Measurements from ENCODE around the gene BHMT. TPM values are rescaled to one million over a fixed set of nuclear protein-coding genes. Genes with fewer than 3 reads are reported as not detected.

The BHMT gene
- total RNA-seq, 6 experiments from 2014 or later, result not detected

DNA sequence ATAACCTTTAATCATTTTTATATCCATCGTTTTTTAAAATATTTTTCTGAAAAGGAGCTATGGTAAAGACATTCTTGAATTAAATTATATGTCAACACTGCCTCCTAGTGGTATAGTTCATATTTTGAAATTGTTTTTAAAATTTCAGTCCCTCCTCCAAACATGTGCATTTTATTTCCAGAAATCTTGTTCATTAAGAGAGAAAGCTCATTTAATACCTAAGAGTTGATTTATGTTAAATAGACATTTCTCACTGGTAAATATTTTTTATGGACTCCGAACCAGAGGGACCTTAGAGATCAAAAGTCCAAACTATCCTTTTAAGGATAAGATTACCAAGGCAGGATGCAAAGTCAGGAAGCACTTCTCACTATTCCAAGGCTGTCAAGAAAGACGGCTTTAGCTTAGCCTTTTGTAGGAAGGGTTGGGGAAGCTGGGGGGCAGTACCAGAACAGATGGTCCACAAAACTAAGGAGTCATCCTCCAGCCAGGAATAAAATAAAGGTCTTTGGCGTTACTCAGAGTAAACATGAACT is 21.6 kb downstream of the BHMT start:
- peak overlapping the region; percentile 83 for H3K4me3 Mint-ChIP-seq
- DNase-seq, result peak; percentile 46
- H3K27me3 Mint-ChIP-seq (ENCODE audit: insufficient read depth), result peaks cover 10% of the 10 kb centered on the region
- no peaks in the 10 kb centered on the region for H3K9me3 Mint-ChIP-seq
- peak; percentile 78 for TF ChIP-seq CTCF (IDR thresholded peaks at IDR 0.05)
- peak overlapping the region; percentile 80 for H3K27ac Mint-ChIP-seq
- H3K36me3 Mint-ChIP-seq (ENCODE audit: low read depth), result no peaks in the 10 kb centered on the region
- peaks cover 17% of the 10 kb centered on the region for H3K4me1 Mint-ChIP-seq (ENCODE audit: low read depth)

GRCh38 chr5:79133657-79134451 is 22.2 kb downstream of the BHMT start:
- Mint-ChIP-seq H3K4me1 (ENCODE audit: low read depth) (peaks cover 17% of the 10 kb centered on the region), H3K27ac (peak overlapping the region; percentile 80), H3K36me3 (ENCODE audit: low read depth) (no peaks in the 10 kb centered on the region), H3K4me3 (peak overlapping the region; percentile 83), H3K9me3 (no peaks in the 10 kb centered on the region), H3K27me3 (ENCODE audit: insufficient read depth) (peaks cover 9% of the 10 kb centered on the region)
- peak; percentile 65 for TF ChIP-seq CTCF (IDR thresholded peaks at IDR 0.05)
- DNase-seq, result peak; percentile 63

DNA sequence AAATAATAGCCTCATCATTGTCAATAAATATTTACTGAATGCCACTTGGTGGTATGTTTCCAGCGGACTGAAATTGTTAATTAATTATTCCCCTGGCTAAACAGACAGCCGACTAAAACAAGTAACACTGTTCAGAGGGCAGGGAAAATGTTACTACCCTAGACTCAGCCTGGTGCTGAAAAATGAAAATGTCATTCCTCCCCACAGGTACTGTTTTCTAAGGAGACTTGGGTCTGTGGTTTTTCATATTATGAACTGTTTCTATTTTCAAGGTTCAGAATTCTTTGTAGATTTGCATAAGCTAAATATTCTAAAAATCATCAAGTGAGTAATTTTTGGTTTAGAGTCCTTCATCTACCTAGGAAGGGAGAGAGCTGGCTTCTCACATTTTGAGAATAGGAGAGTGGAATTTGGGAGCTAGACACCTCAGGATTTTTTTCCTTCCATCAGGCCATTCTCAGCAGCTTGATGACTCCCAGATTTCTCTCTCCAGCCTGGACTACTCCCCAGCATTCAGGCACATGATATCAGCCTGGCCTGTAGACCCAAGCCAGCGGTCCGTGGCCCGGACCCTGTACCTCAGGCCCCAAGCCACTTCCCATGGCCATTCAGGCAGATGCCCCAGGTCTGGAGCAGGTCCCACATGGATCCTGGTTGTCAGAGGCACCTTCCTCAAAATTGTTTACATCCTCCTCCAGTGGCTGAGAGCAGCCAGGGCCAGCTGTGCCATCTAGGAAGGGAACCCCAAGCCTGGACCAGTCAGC is 24.4 kb downstream of the BHMT start:
- Mint-ChIP-seq H3K9me3 (peaks cover 5% of the 10 kb centered on the region; the same call in 1 of the 2 replicates), H3K4me3 (no peak overlapping the region), H3K27me3 (ENCODE audit: insufficient read depth) (peaks cover 8% of the 10 kb centered on the region), H3K36me3 (ENCODE audit: low read depth) (no peaks in the 10 kb centered on the region), H3K4me1 (ENCODE audit: low read depth) (peaks cover 17% of the 10 kb centered on the region), H3K27ac (no peak overlapping the region)
- TF ChIP-seq CTCF (IDR thresholded peaks at IDR 0.05), result no peak
- DNase-seq, result no peak

DNA sequence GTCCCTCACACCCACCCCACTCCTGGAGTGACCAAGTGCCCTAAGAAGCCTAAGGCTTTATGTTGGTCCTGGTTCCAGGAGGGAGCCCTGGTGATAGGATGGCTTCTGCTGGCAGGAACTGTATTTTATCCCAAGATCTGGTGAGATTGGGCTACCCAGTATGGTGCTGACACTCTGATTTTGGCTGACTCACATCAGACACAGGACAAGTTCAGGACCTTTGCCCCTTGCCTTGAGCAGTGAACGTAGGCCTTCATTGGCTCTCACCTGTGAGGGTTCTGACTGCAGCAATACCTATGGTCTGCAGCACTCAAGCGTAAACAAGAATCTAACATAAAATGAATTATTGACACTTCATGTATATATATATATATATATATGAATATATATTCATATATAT is 25.0 kb downstream of the BHMT start:
- TF ChIP-seq CTCF (IDR thresholded peaks at IDR 0.05), result no peak
- H3K9me3 Mint-ChIP-seq, result peaks cover 6% of the 10 kb centered on the region; the same call in 1 of the 2 replicates
- no peaks in the 10 kb centered on the region for H3K36me3 Mint-ChIP-seq (ENCODE audit: low read depth)
- H3K4me3 Mint-ChIP-seq, result no peak overlapping the region
- no peak for DNase-seq
- H3K27ac Mint-ChIP-seq, result no peak overlapping the region
- H3K4me1 Mint-ChIP-seq (ENCODE audit: low read depth), result peaks cover 17% of the 10 kb centered on the region
- H3K27me3 Mint-ChIP-seq (ENCODE audit: insufficient read depth), result peaks cover 8% of the 10 kb centered on the region

- H3K27me3 Mint-ChIP-seq (ENCODE audit: insufficient read depth), result peaks cover 10% of the 10 kb centered on the region
- no peaks in the 10 kb centered on the region for H3K36me3 Mint-ChIP-seq (ENCODE audit: low read depth)
- TF ChIP-seq CTCF (IDR thresholded peaks at IDR 0.05), result no peak
- H3K27ac Mint-ChIP-seq, result no peak overlapping the region
- H3K4me3 Mint-ChIP-seq, result no peak overlapping the region
- H3K9me3 Mint-ChIP-seq, result peaks cover 6% of the 10 kb centered on the region; the same call in 1 of the 2 replicates
- H3K4me1 Mint-ChIP-seq (ENCODE audit: low read depth), result peaks cover 10% of the 10 kb centered on the region
- DNase-seq, result no peak
Measured at GRCh38 chr5:79140553-79140952, 28.9 kb downstream of the BHMT start.

All from HFFc6 (cell line).